GM19240 (cell line): ENCODE measurements around the gene HIPK1.
A peak's percentile ranks its signal among the peaks of the same experiment; 100 is the strongest.

Experiments
- DNase-seq: peaks from one replicate; pipeline ENCODE4 v3.0.0; 2011; ENCODE audit warnings: low spot score; ENCODE audit not compliant: insufficient read length

The HIPK1 gene

GRCh38 chr1:113928941-113929749, at the start of gene HIPK1:
HIPK1 (plus strand) TSS chr1:113929324.
- peak; percentile 40 for DNase-seq

GRCh38 chr1:113879739-113880038, 49.4 kb upstream of the HIPK1 start:
- no peak for DNase-seq

- DNase-seq: no peak
Measured at GRCh38 chr1:113881661-113882060, 47.5 kb upstream of the HIPK1 start.

- DNase-seq: no peak
Measured at GRCh38 chr1:113886417-113887401, 42.4 kb upstream of the HIPK1 start.

GRCh38 chr1:113887402-113888175, 41.5 kb upstream of the HIPK1 start, which contains the start of gene BCL2L15:
BCL2L15 (minus strand) TSS chr1:113887581; CDS start chr1:113887375, 206 bp downstream.
- no peak for DNase-seq

GRCh38 chr1:113890816-113891215, 38.3 kb upstream of the HIPK1 start:
- DNase-seq: no peak

GRCh38 chr1:113891631-113892220, 37.4 kb upstream of the HIPK1 start:
- no peak for DNase-seq

GRCh38 chr1:113893267-113893666, 35.9 kb upstream of the HIPK1 start:
- no peak for DNase-seq

- DNase-seq: no peak
Measured at GRCh38 chr1:113895098-113895497, 34.0 kb upstream of the HIPK1 start.

- no peak for DNase-seq
Measured at GRCh38 chr1:113895961-113896360, 33.2 kb upstream of the HIPK1 start.

- DNase-seq: no peak
Measured at GRCh38 chr1:113898241-113898814, 30.8 kb upstream of the HIPK1 start.

- DNase-seq: no peak
Measured at GRCh38 chr1:113899111-113899510, 30.0 kb upstream of the HIPK1 start.

- DNase-seq: no peak
Measured at GRCh38 chr1:113901191-113901590, 27.9 kb upstream of the HIPK1 start.

- no peak for DNase-seq
Measured at GRCh38 chr1:113903501-113904292, 25.4 kb upstream of the HIPK1 start.

- DNase-seq: no peak
Measured at GRCh38 chr1:113904293-113904673, 24.8 kb upstream of the HIPK1 start.

- DNase-seq: peak; percentile 88
Measured at GRCh38 chr1:113904674-113905434, 24.3 kb upstream of the HIPK1 start, which contains the start of the genes AP4B1 and DCLRE1B. AP4B1 (minus strand) TSS chr1:113904799; CDS start chr1:113904717, 82 bp downstream. DCLRE1B (plus strand) TSS chr1:113905326; CDS start chr1:113905587, 261 bp downstream.

- DNase-seq: no peak
Measured at GRCh38 chr1:113905435-113905861, 23.7 kb upstream of the HIPK1 start.

- no peak for DNase-seq
Measured at GRCh38 chr1:113912594-113913311, 16.4 kb upstream of the HIPK1 start.
